Measurements from ENCODE around the gene CTNNA3. TPM values are rescaled to one million over a fixed set of nuclear protein-coding genes. Genes with fewer than 3 reads are reported as not detected.

The CTNNA3 gene
- total RNA-seq, 4 donors from 2014 or later = 1.5 to 9.8 (median 4.3) TPM

DNA sequence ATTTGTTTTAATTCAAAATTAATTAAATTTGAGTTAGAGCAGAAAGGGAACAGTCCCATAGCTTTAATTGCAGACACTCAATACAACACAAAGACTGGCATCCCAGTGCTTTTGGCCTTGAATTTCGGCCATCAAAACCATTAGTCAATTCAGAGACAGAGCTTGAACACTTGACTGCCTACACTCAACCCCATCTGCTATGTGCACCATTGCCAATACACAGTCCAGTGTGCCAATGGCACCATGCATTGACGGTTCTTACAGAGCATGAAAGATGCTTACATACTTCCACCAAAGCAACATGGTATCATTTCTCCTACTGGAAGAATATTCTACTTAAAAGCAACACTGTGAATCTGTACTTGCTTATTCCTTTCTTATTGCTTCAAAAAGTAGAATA, 813.7 kb downstream of the CTNNA3 start:
- Histone ChIP-seq H3K9me3 (no peaks in the 10 kb centered on the region), H3K4me1 (no peaks in the 10 kb centered on the region), H3K27ac (no peak overlapping the region), H3K27me3 (no peaks in the 10 kb centered on the region), H3K36me3 (no peaks in the 10 kb centered on the region), H3K4me3 (no peak overlapping the region)
- intact Hi-C loops (cut with DNase I; ENCODE audit: low total_unique reads) = no loop called here
- TF ChIP-seq POLR2A (IDR thresholded peaks at IDR 0.05) = no peak
- TF ChIP-seq, protein P1, sequence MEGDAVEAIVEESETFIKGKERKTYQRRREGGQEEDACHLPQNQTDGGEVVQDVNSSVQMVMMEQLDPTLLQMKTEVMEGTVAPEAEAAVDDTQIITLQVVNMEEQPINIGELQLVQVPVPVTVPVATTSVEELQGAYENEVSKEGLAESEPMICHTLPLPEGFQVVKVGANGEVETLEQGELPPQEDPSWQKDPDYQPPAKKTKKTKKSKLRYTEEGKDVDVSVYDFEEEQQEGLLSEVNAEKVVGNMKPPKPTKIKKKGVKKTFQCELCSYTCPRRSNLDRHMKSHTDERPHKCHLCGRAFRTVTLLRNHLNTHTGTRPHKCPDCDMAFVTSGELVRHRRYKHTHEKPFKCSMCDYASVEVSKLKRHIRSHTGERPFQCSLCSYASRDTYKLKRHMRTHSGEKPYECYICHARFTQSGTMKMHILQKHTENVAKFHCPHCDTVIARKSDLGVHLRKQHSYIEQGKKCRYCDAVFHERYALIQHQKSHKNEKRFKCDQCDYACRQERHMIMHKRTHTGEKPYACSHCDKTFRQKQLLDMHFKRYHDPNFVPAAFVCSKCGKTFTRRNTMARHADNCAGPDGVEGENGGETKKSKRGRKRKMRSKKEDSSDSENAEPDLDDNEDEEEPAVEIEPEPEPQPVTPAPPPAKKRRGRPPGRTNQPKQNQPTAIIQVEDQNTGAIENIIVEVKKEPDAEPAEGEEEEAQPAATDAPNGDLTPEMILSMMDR (IDR thresholded peaks at IDR 0.05) = no peak
- no peak for DNase-seq

DNA sequence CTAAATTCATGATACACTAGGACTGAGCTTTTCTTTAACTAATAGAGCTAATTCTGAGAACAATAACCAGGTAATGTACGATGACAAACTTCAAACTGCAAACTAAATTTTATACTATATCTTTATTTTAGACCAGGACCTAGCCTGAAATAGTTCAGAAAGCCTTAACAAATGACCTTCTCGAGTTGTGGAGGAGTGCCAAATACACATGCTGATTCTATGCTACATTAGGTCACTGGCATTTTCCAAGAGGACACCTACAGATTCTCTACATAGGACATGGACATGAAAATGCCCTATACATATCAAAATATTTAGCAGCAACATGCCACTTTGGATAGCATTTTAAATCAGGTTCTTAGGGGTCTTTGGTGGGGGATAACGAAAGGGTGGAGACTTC, 814.2 kb downstream of the CTNNA3 start:
- no peak overlapping the region for H3K27ac ChIP-seq
- no peaks in the 10 kb centered on the region for H3K36me3 ChIP-seq
- intact Hi-C loops (cut with DNase I; ENCODE audit: low total_unique reads) = no loop called here
- no peak for DNase-seq
- no peaks in the 10 kb centered on the region for H3K4me1 ChIP-seq
- TF ChIP-seq POLR2A (IDR thresholded peaks at IDR 0.05) = no peak
- TF ChIP-seq, protein P1 (IDR thresholded peaks at IDR 0.05) = no peak
- no peak overlapping the region for H3K4me3 ChIP-seq
- no peaks in the 10 kb centered on the region for H3K27me3 ChIP-seq
- no peaks in the 10 kb centered on the region for H3K9me3 ChIP-seq

DNA sequence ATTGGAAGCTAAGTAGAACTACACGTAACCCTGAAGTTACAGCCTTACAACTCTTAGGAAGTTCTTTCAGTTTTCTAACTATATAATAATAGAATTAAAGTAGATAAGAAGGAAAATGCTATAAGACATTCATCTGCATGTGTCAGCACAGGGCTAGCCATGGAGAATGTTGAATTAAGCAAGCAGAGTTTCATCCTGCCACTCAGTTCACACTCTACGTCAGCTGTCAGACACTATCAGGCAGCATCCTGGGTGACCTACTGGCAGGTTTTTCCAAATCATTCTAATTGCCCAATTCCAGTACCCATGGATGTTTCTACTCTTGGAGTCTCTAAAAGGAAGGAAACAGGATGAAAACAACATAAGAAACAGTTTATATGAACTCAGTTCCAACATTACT, 815.2 kb downstream of the CTNNA3 start:
- H3K27me3 ChIP-seq = no peaks in the 10 kb centered on the region
- DNase-seq = no peak
- intact Hi-C loops (cut with DNase I; ENCODE audit: low total_unique reads) = no loop called here
- H3K4me3 ChIP-seq = no peak overlapping the region
- no peaks in the 10 kb centered on the region for H3K4me1 ChIP-seq
- H3K36me3 ChIP-seq = no peaks in the 10 kb centered on the region
- no peak for TF ChIP-seq POLR2A (IDR thresholded peaks at IDR 0.05)
- TF ChIP-seq, protein P1 (IDR thresholded peaks at IDR 0.05) = no peak
- no peak overlapping the region for H3K27ac ChIP-seq
- H3K9me3 ChIP-seq = no peaks in the 10 kb centered on the region

DNA sequence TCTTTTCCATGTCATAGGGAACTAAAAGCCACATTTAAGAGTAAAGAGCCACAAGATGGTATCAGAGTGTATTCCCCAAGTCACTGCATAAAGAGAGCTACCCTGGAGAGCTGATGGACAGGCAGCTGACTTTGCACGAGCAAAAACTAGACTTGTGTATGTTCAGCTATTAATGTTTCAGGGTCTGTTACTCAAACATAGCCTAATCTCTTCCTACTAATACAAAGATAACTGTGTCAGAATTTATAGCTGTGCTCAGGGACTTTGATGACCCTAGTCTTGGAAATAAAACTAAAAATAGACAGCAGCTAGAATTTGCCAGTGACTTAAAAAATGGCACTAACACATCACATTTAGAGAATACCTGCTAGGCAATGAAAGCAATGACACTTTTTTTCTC, 815.7 kb downstream of the CTNNA3 start:
- no peak for DNase-seq
- TF ChIP-seq, protein P1 (IDR thresholded peaks at IDR 0.05) = no peak
- no peak for TF ChIP-seq POLR2A (IDR thresholded peaks at IDR 0.05)
- intact Hi-C loops (cut with DNase I; ENCODE audit: low total_unique reads) = no loop called here
- H3K4me1 ChIP-seq = no peaks in the 10 kb centered on the region
- H3K4me3 ChIP-seq = no peak overlapping the region
- H3K9me3 ChIP-seq = no peaks in the 10 kb centered on the region
- no peak overlapping the region for H3K27ac ChIP-seq
- no peaks in the 10 kb centered on the region for H3K27me3 ChIP-seq
- no peaks in the 10 kb centered on the region for H3K36me3 ChIP-seq

DNA sequence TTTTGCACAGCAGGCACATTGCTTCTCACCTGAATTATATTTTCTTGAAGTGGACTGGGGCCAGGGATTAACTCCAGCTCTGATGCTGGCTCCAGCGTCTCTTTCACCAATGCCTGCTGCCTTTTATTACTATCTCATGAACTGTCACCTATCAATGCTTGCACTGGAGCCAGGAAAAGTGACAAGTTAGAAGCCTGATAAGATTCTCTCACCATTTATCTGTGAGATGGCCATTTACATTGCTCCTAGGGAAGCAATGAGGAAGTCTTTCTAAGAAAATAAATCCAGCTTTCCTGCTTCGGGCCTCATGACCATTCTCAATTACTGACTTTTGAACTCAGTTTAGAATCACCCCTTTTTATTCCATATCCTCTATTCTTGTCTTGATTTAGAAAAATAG, 818.6 kb downstream of the CTNNA3 start:
- Histone ChIP-seq H3K27me3 (no peaks in the 10 kb centered on the region), H3K4me3 (no peak overlapping the region), H3K27ac (no peak overlapping the region), H3K4me1 (no peaks in the 10 kb centered on the region), H3K36me3 (no peaks in the 10 kb centered on the region), H3K9me3 (no peaks in the 10 kb centered on the region)
- no peak for DNase-seq
- intact Hi-C loops (cut with DNase I; ENCODE audit: low total_unique reads) = no loop called here
- no peak for TF ChIP-seq POLR2A (IDR thresholded peaks at IDR 0.05)
- TF ChIP-seq, protein P1 (IDR thresholded peaks at IDR 0.05) = no peak

Measured in uterus (tissue), 4 donors.